ENCODE results near the gene C2orf78. TPM values are rescaled to one million over a fixed set of nuclear protein-coding genes. Genes with fewer than 3 reads are reported as not detected.
A peak's percentile ranks its signal among the peaks of the same experiment; 100 is the strongest.

Gene C2orf78
- polyA plus RNA-seq, 4 donors, result not detected

DNA sequence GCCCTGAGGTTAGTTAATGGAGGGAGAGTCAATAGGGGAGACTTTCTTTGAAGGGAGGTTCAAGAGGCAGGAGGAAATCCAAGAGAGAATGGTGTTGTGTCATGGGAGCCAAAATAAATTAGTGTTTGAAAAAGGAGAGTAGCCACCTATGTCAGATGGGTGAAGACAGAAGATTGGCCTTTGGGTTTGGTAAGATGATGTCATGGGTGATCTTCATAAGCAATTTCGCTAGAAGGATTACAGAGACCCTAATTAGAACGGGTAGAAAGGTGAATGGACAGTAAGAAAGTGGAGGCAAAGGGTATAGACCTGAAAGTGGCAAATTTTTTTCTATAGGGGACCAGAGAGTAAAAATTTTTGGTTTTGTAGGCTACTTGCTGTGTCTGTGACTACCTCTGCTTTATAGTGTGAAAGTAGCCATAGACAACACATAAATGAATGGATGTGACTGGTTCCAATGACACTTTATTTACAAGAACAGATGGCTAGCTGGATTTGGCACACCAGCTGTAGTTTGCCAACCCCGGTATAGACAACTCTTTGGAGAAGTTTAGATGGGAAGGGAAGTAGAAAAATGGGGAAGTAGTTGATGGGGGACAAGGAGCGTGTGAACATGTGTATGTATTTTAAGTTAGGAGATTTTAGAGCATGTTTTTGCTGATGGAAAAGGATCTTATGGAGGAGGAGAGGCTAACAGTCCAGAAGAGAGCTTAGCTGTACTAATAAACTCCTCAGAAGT, 54.0 kb downstream of the C2orf78 start:
- Histone ChIP-seq H3K36me3 (ENCODE audit: control insufficient read depth in 3 of 3, insufficient read depth in 2 of 3, low read depth in 1 of 3, low read length in 3 of 3) (peaks cover 0 to 24% (median 4%) of the 10 kb centered on the region in 3 donors), H3K27me3 (ENCODE audit: control insufficient read depth in 3 of 3, insufficient read depth in 3 of 3, low read length in 3 of 3) (no peaks in the 10 kb centered on the region), H3K9me3 (ENCODE audit: control insufficient read depth in 2 of 2, insufficient read depth in 1 of 2, low read depth in 1 of 2, low read length in 1 of 2) (no peaks in the 10 kb centered on the region), H3K4me1 (ENCODE audit: control insufficient read depth in 3 of 3, insufficient read depth in 2 of 3, low read depth in 1 of 3, low read length in 2 of 3) (peaks cover 0 to 5% (median 5%) of the 10 kb centered on the region in 3 donors), H3K27ac (ENCODE audit: low read depth in 1 of 3, low read length in 2 of 3) (peak overlapping the region in 1 of 3 donors; percentile 47), H3K4me3 (ENCODE audit: low read depth in 1 of 3, low read length in 3 of 3) (no peak overlapping the region)
- FAIRE-seq (no peak), DNase-seq (no peak)
- WGBS, 3 donors, result 78 to 82% (median 82%) methylated on average over 4 of the region's 4 CpGs

DNA sequence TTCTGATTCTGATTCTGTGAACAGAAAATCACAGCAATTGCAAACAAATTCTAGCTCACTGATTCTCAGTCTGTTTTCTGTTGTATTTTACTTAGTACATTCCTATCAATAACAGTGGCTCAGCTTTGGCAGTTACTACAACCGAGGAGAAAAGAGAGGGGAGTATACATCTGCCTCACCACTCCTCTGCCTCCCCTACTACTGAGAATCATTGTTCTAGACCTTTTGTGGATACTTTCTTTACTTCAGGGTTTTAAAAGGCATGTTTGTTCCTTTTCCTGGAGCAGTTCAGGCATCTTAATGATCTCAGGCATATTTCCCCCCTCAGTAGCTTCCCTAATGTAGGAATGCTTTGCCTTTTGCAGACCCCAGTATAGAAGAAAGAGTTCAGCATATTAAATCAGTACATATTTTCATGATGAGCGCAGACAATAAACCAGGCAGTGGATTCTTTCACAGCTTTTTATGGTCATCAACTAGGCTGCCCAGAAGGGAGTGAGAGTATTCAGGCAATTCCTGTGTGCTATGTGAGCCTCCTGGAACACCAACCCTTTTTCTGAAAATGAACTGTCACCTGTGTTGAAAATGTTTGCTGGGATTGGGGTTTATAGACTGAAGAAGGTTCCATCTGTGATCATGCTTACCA, 55.0 kb downstream of the C2orf78 start:
- WGBS, 3 donors, result 60 to 68% (median 67%) methylated on average over 2 of the region's 2 CpGs
- Histone ChIP-seq H3K27ac (ENCODE audit: low read depth in 1 of 3, low read length in 2 of 3) (peak overlapping the region in 2 of 3 donors; percentile 17 to 47), H3K4me1 (ENCODE audit: control insufficient read depth in 3 of 3, insufficient read depth in 2 of 3, low read depth in 1 of 3, low read length in 2 of 3) (peaks cover 0 to 5% (median 5%) of the 10 kb centered on the region in 3 donors), H3K4me3 (ENCODE audit: low read depth in 1 of 3, low read length in 3 of 3) (no peak overlapping the region), H3K27me3 (ENCODE audit: control insufficient read depth in 3 of 3, insufficient read depth in 3 of 3, low read length in 3 of 3) (no peaks in the 10 kb centered on the region), H3K9me3 (ENCODE audit: control insufficient read depth in 2 of 2, insufficient read depth in 1 of 2, low read depth in 1 of 2, low read length in 1 of 2) (no peaks in the 10 kb centered on the region), H3K36me3 (ENCODE audit: control insufficient read depth in 3 of 3, insufficient read depth in 2 of 3, low read depth in 1 of 3, low read length in 3 of 3) (peaks cover 0 to 21% (median 4%) of the 10 kb centered on the region in 3 donors)
- DNase-seq (no peak), FAIRE-seq (no peak)

DNA sequence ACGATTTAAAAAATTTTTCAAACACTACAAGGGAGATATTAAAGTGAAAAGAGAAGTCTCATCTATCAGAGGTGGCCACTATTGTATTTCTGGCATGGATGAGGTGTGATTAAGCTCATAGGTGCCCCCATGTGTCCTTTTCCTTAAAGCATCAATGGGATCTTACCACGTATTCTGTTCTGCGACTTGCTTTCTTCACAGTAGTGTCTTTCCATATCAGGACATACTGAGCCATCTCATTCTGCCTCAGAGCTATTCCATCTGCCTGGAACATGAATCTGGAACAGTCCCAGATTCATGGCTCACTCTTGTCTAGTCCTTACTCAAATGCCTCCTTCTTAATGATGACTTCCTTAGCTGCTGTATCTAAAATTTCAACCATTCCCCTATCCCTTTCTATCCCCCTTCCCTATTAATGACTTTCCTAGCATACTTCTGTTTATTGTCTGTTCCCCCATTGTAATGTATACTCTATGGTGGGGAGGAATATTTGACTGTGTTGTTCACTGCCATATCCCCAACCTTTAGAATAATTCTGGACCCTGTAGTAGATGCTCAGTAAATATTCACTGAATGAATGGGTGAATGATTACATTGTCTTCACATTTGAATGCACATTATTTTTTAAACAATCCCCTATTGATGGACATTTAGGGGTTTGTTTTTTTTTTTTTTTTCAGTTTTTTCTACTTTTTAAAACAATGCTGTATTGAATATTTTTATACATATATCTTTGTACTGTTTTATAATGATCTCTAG, 55.8 kb downstream of the C2orf78 start:
- peaks cover 0 to 19% (median 6%) of the 10 kb centered on the region in 3 donors for H3K36me3 ChIP-seq (ENCODE audit: control insufficient read depth in 3 of 3, insufficient read depth in 2 of 3, low read depth in 1 of 3, low read length in 3 of 3)

DNA sequence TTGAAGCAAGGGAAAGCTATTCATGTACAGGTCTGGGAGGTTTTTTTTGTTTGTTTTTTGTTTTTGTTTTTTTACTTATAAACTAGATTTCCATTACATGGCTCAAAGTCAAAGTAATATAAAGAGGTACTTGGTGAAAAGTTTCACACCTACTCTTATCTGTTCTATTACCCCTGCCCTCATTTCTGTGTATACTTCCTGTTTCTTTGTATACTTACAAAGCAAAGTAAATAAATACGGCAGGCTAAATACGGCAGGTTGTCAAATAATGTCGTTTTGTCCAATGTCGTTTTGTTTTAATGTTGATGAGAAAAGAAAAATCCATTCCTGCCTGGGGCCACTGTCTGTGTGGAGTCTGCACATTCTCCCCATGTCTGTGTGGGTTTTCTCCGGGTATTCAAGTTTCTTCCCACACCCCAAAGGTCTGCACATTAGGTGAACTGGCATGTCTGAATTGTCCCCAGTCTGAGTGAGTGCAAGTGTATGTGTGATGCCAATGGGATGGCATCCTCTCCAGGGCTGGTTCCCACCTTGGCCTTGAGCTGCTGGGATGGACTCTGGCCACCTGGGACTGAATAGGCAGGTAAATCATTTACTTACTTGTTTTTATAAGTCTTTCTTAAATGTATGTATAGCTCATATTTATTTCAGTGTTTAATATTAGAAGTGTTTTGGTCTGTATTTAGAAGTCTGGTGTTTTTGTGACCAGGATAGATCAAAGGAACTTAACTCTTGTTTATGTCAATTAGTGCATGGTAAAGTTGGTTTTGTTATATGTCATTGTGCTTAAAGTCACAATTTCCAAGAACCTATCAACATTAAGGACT, 58.1 kb downstream of the C2orf78 start:
- WGBS, 3 donors, result 14 to 51% (median 30%) methylated on average over 5 of the region's 5 CpGs
- Histone ChIP-seq H3K4me1 (ENCODE audit: control insufficient read depth in 3 of 3, insufficient read depth in 2 of 3, low read depth in 1 of 3, low read length in 2 of 3) (peaks cover 0 to 5% (median 5%) of the 10 kb centered on the region in 3 donors), H3K27me3 (ENCODE audit: control insufficient read depth in 3 of 3, insufficient read depth in 3 of 3, low read length in 3 of 3) (no peaks in the 10 kb centered on the region), H3K9me3 (ENCODE audit: control insufficient read depth in 2 of 2, insufficient read depth in 1 of 2, low read depth in 1 of 2, low read length in 1 of 2) (no peaks in the 10 kb centered on the region), H3K27ac (ENCODE audit: low read depth in 1 of 3, low read length in 2 of 3) (peak overlapping the region in 2 of 3 donors; percentile 11 to 45), H3K36me3 (ENCODE audit: control insufficient read depth in 3 of 3, insufficient read depth in 2 of 3, low read depth in 1 of 3, low read length in 3 of 3) (peaks cover 0 to 19% (median 13%) of the 10 kb centered on the region in 3 donors), H3K4me3 (ENCODE audit: low read depth in 1 of 3, low read length in 3 of 3) (no peak overlapping the region)
- FAIRE-seq (no peak), DNase-seq (peak; percentile 85 to 90)

More for the DNA sequence above, 55.8 kb downstream of the C2orf78 start:
- H3K27me3 ChIP-seq (ENCODE audit: control insufficient read depth in 3 of 3, insufficient read depth in 3 of 3, low read length in 3 of 3), result no peaks in the 10 kb centered on the region
- H3K27ac ChIP-seq (ENCODE audit: low read depth in 1 of 3, low read length in 2 of 3), result peak overlapping the region in 2 of 3 donors; percentile 8 to 47
- FAIRE-seq (no peak), DNase-seq (no peak)
- WGBS, 3 donors, result 78 to 82% (median 78%) methylated on average over 3 of the region's 3 CpGs
- no peak overlapping the region for H3K4me3 ChIP-seq (ENCODE audit: low read depth in 1 of 3, low read length in 3 of 3)
- H3K4me1 ChIP-seq (ENCODE audit: control insufficient read depth in 3 of 3, insufficient read depth in 2 of 3, low read depth in 1 of 3, low read length in 2 of 3), result peaks cover 0 to 5% (median 5%) of the 10 kb centered on the region in 3 donors
- H3K9me3 ChIP-seq (ENCODE audit: control insufficient read depth in 2 of 2, insufficient read depth in 1 of 2, low read depth in 1 of 2, low read length in 1 of 2), result no peaks in the 10 kb centered on the region

DNA sequence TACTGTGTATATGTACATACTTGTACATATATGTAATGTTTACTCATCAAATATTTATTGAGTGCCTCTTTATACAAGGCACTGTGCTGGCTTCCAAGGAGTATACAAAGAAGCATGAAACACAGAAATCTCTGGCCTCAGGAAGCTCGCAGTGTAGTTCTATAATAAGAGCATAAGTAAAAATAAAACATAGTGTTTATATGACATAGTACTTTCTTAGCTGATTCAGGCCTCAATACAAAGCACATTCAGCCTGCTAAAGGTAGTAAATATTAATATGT, 58.7 kb downstream of the C2orf78 start:
- DNase-seq (no peak), FAIRE-seq (no peak)
- H3K4me1 ChIP-seq (ENCODE audit: control insufficient read depth in 3 of 3, insufficient read depth in 2 of 3, low read depth in 1 of 3, low read length in 2 of 3), result peaks cover 0 to 5% (median 5%) of the 10 kb centered on the region in 3 donors
- 56 to 67% (median 57%) methylated on average over 1 of the region's 1 CpG for WGBS, 3 donors
- no peaks in the 10 kb centered on the region for H3K9me3 ChIP-seq (ENCODE audit: control insufficient read depth in 2 of 2, insufficient read depth in 1 of 2, low read depth in 1 of 2, low read length in 1 of 2)
- H3K27ac ChIP-seq (ENCODE audit: low read depth in 1 of 3, low read length in 2 of 3), result peak overlapping the region in 2 of 3 donors; percentile 11 to 45
- peaks cover 3 to 24% (median 18%) of the 10 kb centered on the region in 3 donors for H3K36me3 ChIP-seq (ENCODE audit: control insufficient read depth in 3 of 3, insufficient read depth in 2 of 3, low read depth in 1 of 3, low read length in 3 of 3)
- H3K27me3 ChIP-seq (ENCODE audit: control insufficient read depth in 3 of 3, insufficient read depth in 3 of 3, low read length in 3 of 3), result no peaks in the 10 kb centered on the region
- no peak overlapping the region for H3K4me3 ChIP-seq (ENCODE audit: low read depth in 1 of 3, low read length in 3 of 3)

DNA sequence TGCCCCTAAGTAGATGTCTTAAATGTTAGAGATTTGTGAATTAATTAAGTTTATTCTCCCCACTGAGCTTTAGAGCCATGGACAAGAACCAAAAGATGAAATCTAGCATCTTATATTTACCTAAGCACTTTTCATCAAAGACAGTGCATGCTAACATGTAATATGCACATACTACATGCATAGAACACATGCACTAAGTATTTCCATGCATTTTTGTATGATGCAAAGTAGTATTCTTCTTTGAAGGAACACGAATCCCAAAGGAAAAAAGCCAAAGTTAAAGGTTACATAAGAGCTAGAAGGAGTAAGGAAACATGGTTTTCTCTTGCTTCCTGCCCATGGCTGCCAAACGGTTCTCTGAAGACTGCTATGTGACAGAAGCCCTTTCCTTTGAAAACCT, 60.1 kb downstream of the C2orf78 start:
- 66 to 71% (median 70%) methylated on average over 2 of the region's 2 CpGs for WGBS, 3 donors
- Histone ChIP-seq H3K27me3 (ENCODE audit: control insufficient read depth in 3 of 3, insufficient read depth in 3 of 3, low read length in 3 of 3) (no peaks in the 10 kb centered on the region), H3K4me3 (ENCODE audit: low read depth in 1 of 3, low read length in 3 of 3) (no peak overlapping the region), H3K36me3 (ENCODE audit: control insufficient read depth in 3 of 3, insufficient read depth in 2 of 3, low read depth in 1 of 3, low read length in 3 of 3) (peaks cover 8 to 28% (median 25%) of the 10 kb centered on the region in 3 donors), H3K27ac (ENCODE audit: low read depth in 1 of 3, low read length in 2 of 3) (no peak overlapping the region), H3K4me1 (ENCODE audit: control insufficient read depth in 3 of 3, insufficient read depth in 2 of 3, low read depth in 1 of 3, low read length in 2 of 3) (peaks cover 0 to 5% (median 5%) of the 10 kb centered on the region in 3 donors), H3K9me3 (ENCODE audit: control insufficient read depth in 2 of 2, insufficient read depth in 1 of 2, low read depth in 1 of 2, low read length in 1 of 2) (no peaks in the 10 kb centered on the region)
- FAIRE-seq, result no peak
- DNase-seq, result no peak

DNA sequence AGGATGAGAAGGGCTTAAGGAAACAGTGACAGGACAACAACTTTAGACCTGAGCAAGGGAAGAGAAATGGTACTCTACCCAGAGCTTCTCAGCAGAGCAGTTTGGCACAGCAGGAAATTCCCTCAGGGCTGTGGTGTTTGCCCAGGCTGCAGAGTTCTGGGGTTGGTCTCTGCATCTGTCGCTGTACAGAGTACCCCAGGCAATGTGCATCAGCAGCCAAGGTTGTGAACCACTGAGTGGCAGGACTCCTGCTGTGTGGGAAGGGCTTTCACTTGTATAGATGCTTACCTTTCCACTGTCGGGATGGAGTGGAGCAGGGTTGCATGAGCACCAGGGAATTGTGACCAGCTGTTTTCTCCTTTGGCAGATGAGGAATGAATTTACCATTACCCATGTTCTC, 66.0 kb downstream of the C2orf78 start:
- H3K9me3 ChIP-seq (ENCODE audit: control insufficient read depth in 2 of 2, insufficient read depth in 1 of 2, low read depth in 1 of 2, low read length in 1 of 2), result no peaks in the 10 kb centered on the region
- WGBS, 3 donors, result 91 to 96% (median 94%) methylated on average over 2 of the region's 2 CpGs
- H3K27ac ChIP-seq (ENCODE audit: low read depth in 1 of 3, low read length in 2 of 3), result no peak overlapping the region
- no peak overlapping the region for H3K4me3 ChIP-seq (ENCODE audit: low read depth in 1 of 3, low read length in 3 of 3)
- no peaks in the 10 kb centered on the region for H3K27me3 ChIP-seq (ENCODE audit: control insufficient read depth in 3 of 3, insufficient read depth in 3 of 3, low read length in 3 of 3)
- peaks cover 34 to 51% (median 34%) of the 10 kb centered on the region in 3 donors for H3K36me3 ChIP-seq (ENCODE audit: control insufficient read depth in 3 of 3, insufficient read depth in 2 of 3, low read depth in 1 of 3, low read length in 3 of 3)
- peaks cover 0 to 5% (median 0%) of the 10 kb centered on the region in 3 donors for H3K4me1 ChIP-seq (ENCODE audit: control insufficient read depth in 3 of 3, insufficient read depth in 2 of 3, low read depth in 1 of 3, low read length in 2 of 3)
- FAIRE-seq, result no peak
- no peak for DNase-seq

All from small intestine (tissue), 7 donors.